NB4 (cell line): ENCODE measurements around the gene LMBR1L.

Experiments used
- DNase-seq: peaks from one replicate; pipeline ENCODE4 v3.0.0; 2010; ENCODE audit warnings: low read depth
- H3K4me3 ChIP-seq: one replicate; pipeline ENCODE4 v1.5.1; 2011; ENCODE audit warnings: mild to moderate bottlenecking, low read depth, low read length, moderate library complexity
- MAX ChIP-seq: IDR thresholded peaks from 2 replicates; pipeline ENCODE4 v1.6.1; 2011; ENCODE audit warnings: low read depth, low read length
- MYC ChIP-seq: IDR thresholded peaks from 2 replicates; pipeline ENCODE4 v1.6.1; 2011; ENCODE audit warnings: low read depth, low read length
- POLR2A ChIP-seq: IDR thresholded peaks from 2 replicates; pipeline ENCODE4 v1.6.1; 2011; ENCODE audit warnings: mild to moderate bottlenecking; ENCODE audit not compliant: insufficient read length; ENCODE audit errors: extremely low read depth
- TF ChIP-seq, protein P1 (sequence below): IDR thresholded peaks from one replicate; pipeline ENCODE4 v1.5.1; 2012; ENCODE audit warnings: low read depth, low read length

Gene LMBR1L

DNA sequence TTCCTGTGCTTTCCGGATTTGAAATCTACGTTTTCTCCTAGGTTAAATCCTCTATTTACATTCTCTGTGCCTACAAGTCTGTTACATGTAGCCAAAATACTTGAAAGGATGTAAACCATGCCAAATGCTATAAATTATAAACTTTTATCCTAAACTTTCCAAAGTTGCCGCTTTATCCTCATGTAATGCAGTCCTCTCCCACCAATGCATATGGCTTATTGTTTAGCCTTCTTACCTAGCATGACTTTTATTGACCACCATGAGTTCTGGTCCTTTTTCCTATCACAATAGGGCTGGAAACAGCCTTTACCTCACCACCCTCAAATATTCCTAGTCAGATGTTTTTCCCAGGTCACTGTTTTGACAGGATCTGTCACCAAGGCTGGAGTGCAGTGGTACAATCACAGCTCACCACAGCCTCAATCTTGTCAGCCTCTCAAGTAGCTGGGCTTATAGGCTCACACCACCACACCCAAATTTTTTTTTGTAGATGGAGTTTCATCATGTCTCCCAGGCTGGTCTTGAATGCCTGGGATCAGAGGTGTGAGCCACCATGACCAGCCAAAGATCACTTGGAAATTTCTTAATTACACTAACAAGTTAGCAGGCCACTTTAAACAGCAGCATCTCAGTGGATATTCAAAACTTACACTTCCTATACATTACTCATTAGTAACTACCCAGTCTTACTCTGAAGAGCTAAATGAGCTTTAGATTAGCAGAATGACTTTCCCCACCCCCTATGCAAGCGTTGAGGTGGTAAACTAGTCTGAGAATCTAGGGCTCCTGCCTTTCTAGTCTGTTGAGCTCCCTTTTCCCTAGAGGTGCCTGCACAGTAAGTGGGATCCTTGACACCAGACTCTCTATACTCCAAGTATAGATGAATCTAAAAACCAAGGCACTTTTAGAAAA, 16.5 kb upstream of the LMBR1L start:
- TF ChIP-seq, protein P1, sequence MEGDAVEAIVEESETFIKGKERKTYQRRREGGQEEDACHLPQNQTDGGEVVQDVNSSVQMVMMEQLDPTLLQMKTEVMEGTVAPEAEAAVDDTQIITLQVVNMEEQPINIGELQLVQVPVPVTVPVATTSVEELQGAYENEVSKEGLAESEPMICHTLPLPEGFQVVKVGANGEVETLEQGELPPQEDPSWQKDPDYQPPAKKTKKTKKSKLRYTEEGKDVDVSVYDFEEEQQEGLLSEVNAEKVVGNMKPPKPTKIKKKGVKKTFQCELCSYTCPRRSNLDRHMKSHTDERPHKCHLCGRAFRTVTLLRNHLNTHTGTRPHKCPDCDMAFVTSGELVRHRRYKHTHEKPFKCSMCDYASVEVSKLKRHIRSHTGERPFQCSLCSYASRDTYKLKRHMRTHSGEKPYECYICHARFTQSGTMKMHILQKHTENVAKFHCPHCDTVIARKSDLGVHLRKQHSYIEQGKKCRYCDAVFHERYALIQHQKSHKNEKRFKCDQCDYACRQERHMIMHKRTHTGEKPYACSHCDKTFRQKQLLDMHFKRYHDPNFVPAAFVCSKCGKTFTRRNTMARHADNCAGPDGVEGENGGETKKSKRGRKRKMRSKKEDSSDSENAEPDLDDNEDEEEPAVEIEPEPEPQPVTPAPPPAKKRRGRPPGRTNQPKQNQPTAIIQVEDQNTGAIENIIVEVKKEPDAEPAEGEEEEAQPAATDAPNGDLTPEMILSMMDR, result no peak
- TF ChIP-seq MYC (no peak), POLR2A (no peak), MAX (no peak)
- peak overlapping the region; percentile 0 for H3K4me3 ChIP-seq
- peak; percentile 61 for DNase-seq

DNA sequence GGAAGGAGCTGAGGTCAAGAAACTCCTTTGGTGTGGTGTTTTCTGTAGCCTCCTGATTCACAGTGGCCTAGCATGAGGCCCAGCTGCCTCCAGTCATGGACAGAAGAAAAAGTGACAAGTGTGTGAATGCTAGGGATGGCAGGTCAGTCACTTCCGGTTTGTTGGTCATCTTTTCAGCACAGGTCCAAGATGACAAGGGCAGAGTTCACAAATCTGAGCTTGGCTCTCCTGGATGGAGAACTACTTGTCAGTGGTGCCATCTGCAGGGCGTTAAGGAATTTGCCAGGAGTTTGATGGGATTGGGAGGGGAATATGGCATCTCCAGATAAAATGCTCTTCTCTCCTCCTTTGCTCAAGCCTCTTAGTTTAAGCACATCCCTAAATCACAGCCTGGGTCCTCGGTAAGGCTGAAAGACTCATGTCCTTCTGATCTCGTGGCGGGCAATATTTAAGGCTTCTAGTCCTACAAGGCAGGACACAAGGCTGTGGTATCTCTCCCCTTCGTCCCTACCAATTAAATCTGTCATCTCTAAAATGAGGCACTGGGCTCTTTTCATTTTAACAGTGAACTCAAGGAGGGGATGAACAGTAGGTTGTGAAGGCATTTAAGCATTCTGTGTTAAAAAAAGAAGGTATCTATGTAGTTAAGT, 10.5 kb upstream of the LMBR1L start:
- TF ChIP-seq, protein P1, result peak; percentile 17
- no peak for TF ChIP-seq POLR2A
- H3K4me3 ChIP-seq, result no peak overlapping the region
- DNase-seq, result peak; percentile 54

GRCh38 chr12:49111206-49111605, 559 bp upstream of the LMBR1L start:
- DNase-seq, result no peak
- peak overlapping the region; percentile 40 for H3K4me3 ChIP-seq
- TF ChIP-seq MAX, result no peak
- TF ChIP-seq, protein P1, result no peak
- no peak for TF ChIP-seq MYC
- TF ChIP-seq POLR2A, result no peak

GRCh38 chr12:49109641-49110463, 795 bp downstream of the LMBR1L start:
- no peak for TF ChIP-seq MAX
- no peak for TF ChIP-seq POLR2A
- TF ChIP-seq, protein P1, result no peak
- no peak for TF ChIP-seq MYC
- DNase-seq, result peak; percentile 46
- peak overlapping the region; percentile 78 for H3K4me3 ChIP-seq

DNA sequence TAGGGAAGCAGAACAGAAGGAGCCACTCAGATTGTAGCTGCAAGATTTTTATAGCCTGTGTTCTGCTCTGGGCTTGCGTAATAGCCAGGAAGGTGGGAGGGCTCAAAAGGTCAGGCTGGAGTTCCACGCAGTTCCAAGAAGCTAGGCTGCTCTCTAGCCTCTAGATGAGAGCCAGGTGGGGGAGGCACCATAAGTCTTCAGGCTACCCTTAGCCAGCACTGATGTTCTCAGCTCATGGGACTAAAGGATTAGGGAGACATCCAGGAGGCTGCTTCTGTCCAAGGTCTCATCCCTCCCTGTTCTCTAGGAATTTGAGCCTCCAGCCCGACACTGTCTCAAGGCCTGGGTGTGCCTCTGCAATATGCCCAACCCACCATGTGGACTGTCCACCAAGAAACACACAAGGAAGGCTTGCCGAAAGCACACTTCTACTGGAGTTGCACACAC, 1.7 kb downstream of the LMBR1L start:
- H3K4me3 ChIP-seq, result peak overlapping the region; percentile 78
- DNase-seq, result peak; percentile 86

More for the DNA sequence above, 1.7 kb downstream of the LMBR1L start:
- TF ChIP-seq MAX (no peak), MYC (no peak), POLR2A (no peak)
- TF ChIP-seq, protein P1, result no peak
